HPDE6-E6E7 (cell line): ENCODE data around the gene SF3A2.
"Not testable (repeated sequence)": the region's sequence is repeated elsewhere in the genome, so short reads cannot be mapped to it uniquely, and the experiment has no call there.

Experiments
- DNase-seq: peaks from one replicate; pipeline ENCODE4 v3.0.0; 2011; ENCODE audit warnings: missing footprints; ENCODE audit errors: extremely low spot score

The SF3A2 gene

GRCh38 chr19:2274931-2275535 is 38.4 kb downstream of the SF3A2 start:
- DNase-seq, result peak; percentile 36

- no peak for DNase-seq
These were observed 39.2 kb downstream of the SF3A2 start for GRCh38 chr19:2275588-2276428.

GRCh38 chr19:2276429-2276986 is 39.9 kb downstream of the SF3A2 start:
- DNase-seq, result no peak

- DNase-seq, result no peak
These were observed 40.5 kb downstream of the SF3A2 start for GRCh38 chr19:2277138-2277537.

GRCh38 chr19:2278459-2279158 is 42.0 kb downstream of the SF3A2 start:
- DNase-seq, result no peak

GRCh38 chr19:2280633-2281264 is 44.1 kb downstream of the SF3A2 start:
- DNase-seq, result no peak

GRCh38 chr19:2281265-2282061 is 44.8 kb downstream of the SF3A2 start:
- not testable (repeated sequence) for DNase-seq

- DNase-seq, result no peak
These were observed 45.6 kb downstream of the SF3A2 start, which contains the start of gene PEAK3 for GRCh38 chr19:2282062-2282861. TSS of gene PEAK3 (minus strand) at chr19:2282175. CDS start at chr19:2280931, 1,244 bp downstream.

GRCh38 chr19:2282862-2283237 is 46.2 kb downstream of the SF3A2 start:
- no peak for DNase-seq

GRCh38 chr19:2283835-2284507 is 47.3 kb downstream of the SF3A2 start:
- no peak for DNase-seq

GRCh38 chr19:2286402-2287140 is 49.9 kb downstream of the SF3A2 start:
- no peak for DNase-seq

GRCh38 chr19:2287585-2288337 is 51.1 kb downstream of the SF3A2 start:
- no peak for DNase-seq

GRCh38 chr19:2288338-2288817 is 51.8 kb downstream of the SF3A2 start:
- DNase-seq, result no peak

- no peak for DNase-seq
These were observed 52.4 kb downstream of the SF3A2 start for GRCh38 chr19:2288818-2289713.

GRCh38 chr19:2289714-2290435 is 53.3 kb downstream of the SF3A2 start:
- no peak for DNase-seq
